Kidney tubule cell (primary cell): Measurements from ENCODE around the gene PTGES2.

Experiments used
- DNase-seq: peaks from one replicate; pipeline ENCODE4 v3.0.0-alpha.2; 2018; ENCODE audit warnings: low spot score

PTGES2 gene

GRCh38 chr9:128127568-128127989 is at the start of gene PTGES2:
PTGES2 (minus strand) TSS chr9:128127729; CDS start chr9:128127717, 12 bp downstream.
- peak; percentile 82 for DNase-seq

GRCh38 chr9:128175726-128176125 is 48.2 kb upstream of the PTGES2 start:
- no peak for DNase-seq

DNA sequence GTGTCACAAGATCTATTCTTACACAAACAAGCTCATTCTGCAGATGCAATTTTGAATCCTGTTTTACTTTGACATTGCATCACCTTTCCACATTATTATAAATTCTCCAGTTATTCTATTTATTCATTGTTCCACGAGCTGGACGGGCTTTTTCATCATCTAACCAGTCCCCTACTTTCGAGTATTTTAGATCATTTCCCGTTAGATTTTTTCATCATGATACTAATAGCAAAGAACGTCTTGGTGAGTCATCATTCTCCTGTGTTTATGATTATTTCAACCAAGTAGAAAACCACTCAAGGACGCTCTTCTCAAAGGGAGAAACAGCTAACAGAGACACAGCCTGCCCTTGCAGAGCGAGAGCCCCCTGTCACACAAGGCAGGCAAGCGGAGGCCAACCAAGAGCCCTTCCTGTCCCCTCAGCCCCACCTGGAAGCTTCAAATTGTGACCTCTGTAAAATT is 47.6 kb upstream of the PTGES2 start:
- no peak for DNase-seq

GRCh38 chr9:128174062-128174461 is 46.5 kb upstream of the PTGES2 start:
- DNase-seq = no peak

DNA sequence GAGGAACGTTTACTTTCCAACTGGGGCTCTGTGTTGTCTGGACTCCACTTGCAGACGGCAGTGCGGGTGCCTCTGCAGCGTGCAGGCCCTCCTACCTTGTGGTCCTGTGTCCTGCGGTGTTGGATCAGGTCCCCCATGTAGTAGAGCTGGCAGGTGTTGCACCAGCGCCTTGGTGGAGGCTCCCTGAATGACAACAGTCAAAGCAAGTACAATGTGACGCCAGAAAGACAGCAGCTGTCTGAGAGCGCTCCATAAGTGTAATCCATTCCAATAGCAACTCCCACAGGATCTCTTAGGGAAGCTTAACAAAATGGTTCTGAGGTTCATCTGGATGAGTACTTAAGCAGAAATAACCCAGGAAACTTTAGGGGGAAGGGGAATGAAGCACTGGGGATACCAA is 42.4 kb upstream of the PTGES2 start:
- no peak for DNase-seq

DNA sequence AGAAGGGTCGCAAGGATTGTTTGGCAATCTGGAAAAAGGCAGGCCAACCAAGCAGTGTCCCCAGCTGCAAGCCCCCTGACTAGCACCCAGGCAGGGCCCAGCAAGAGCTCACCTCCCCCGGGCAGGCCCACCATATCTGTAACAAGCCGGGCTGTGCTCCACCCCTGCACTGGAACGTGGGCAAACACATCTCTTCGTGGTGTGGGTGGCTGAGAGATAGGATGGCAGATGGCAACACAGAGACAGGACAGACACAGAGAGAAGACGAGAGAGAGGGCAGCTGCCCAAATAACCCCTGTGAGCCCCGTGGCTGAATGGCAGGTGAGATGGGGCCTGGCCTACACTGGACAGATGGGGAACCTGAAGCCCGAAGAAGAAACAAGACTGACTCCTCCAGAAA is 42.0 kb upstream of the PTGES2 start:
- DNase-seq = no peak

DNA sequence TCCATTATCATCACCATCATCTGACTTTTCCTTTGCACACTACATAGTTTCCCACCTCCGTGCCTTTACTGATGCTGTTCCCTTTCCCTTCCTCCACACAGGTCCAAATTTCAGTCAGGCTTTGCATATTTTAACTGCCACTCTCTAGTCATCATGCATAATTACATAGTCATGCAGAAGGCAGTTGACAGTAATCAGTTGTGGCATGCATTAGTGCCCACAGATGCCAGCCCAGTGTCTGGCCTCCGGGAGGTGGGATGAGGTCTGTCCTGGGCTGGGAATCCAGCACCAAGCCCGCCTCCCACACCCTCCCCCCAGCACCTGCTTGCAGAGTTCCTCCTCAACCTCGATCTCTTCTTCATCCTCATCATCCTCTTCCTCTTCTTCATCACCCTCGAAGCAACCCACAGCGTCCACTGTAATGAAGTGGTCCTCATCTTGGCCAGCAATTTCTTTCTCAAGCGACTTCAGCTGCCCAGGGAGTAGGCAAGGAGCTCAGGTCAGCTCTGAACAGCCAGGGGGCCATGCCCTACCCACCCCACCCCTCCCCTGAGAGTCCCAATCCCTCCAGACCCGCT is 41.3 kb upstream of the PTGES2 start:
- peak; percentile 21 for DNase-seq

DNA sequence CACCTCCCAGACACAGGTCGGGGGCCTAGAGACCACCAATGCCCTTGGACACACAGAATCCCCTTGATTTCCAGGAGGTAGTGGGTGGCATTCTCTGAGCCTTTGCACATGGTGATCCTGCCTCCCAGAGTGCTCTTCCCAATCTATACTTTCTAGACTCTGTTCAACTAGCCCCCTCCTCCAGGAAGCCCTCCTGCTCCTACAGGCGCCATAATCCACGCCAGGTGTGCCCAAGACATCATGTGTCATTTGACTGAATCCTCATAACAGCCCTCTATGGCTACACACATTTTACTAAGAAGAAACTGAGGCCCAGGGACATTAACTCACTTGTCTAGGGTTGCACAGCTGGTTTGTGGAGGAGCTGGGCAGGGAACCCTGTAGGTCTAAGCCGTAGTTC is 39.7 kb upstream of the PTGES2 start:
- no peak for DNase-seq

- no peak for DNase-seq
Observed at GRCh38 chr9:128166169-128166568, 38.6 kb upstream of the PTGES2 start.

- peak; percentile 32 for DNase-seq
Observed at GRCh38 chr9:128164307-128164885, 36.9 kb upstream of the PTGES2 start.

- DNase-seq = no peak
Observed at GRCh38 chr9:128163523-128164306, 36.2 kb upstream of the PTGES2 start.

DNA sequence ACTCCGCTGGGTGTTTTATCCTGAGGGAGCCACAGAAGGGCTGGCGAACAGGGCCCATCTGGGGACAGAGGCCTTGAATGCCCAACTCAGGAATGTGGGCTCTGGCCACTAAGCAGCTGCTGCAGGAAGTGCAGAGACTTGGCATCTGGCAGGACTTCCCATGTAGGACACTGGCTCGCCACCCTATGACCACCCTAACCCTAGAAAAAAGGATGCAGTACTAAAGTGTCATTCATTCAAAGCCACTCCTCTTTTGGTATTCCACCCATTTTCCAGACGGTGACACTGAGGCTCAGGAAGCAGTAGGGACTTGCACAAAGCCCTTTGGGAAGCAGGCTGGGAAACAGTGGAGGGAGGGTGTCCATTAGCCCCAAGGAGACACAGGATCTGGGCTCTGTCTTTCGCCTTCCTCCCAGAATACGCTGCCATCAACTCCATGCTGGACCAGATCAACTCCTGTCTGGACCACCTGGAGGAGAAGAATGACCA is 35.5 kb upstream of the PTGES2 start:
- no peak for DNase-seq

DNA sequence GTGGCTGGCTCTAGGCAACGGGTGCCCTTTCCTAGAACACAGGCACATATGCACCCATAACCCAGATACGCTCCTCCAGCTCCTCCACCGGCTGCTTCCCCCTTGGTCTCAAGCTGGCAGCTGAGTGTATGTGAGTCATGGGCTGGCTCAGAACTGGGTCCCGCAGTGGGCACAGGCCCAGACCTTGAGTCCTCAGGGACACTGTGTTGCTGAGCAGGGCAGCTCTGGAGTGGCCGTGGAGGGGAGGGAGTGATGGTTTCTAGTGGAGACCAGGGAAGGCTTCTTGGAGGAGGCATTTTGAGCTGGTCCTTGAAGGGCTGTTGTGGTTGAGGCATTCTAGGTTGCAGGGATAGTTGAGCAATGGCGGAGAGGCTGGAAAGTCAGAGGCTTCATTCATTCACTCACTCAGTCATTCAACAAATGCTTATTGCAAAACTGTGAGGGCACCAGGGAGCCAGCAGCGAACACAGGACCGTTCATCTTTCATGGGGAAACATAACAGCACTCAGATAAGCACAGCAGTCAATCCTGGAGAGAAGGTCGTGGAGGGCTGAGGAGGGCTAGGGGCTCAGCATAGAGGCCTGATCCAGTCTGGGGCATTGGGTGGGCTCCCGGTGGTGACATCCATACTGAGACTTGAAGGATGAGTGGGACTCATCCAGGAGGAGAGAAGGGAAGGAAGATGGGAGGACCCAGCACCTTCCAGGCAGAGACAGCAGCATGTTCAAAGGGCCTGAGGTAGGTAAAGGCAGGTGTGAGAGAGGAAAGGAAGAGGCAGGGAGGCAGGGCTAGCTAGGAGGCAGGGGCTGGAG is 34.9 kb upstream of the PTGES2 start:
- no peak for DNase-seq

DNA sequence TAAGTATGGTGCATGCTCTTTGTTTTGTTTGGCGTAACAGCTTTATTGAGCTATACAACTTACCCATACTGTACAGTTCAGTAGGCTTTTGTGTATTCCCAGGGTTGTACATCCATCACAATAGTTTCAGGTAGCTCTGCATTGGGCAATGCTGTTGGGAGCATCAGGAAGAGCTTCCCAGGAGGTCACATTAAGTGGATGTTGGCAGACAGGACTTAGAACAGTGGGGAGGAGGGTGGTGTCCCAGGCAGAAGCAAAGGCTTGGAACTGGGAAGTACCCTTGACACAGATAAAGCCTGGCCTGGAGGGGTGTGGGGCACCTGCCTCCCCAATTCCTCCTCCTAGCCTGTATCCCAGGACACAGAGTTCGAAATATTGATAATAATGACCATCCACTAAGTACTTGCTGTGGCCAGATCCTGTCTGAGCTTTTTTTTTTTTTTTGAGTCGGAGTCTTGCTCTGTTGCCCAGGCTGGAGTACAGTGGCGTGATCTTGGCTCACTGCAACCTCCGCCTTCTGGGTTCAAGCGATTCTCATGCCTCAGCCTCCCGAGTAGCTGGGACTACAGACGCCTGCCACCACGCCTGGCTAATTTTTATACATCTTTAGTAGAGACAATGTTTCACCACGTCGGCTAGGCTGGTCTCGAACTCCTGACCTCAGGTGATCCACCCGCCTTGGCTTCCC is 33.8 kb upstream of the PTGES2 start:
- no peak for DNase-seq

GRCh38 chr9:128160603-128160987 is 33.1 kb upstream of the PTGES2 start:
- DNase-seq = no peak

- DNase-seq = peak; percentile 92
Observed at GRCh38 chr9:128159784-128160602, 32.5 kb upstream of the PTGES2 start, which contains the start of gene BBLN. BBLN (plus strand) TSS chr9:128160265; CDS start chr9:128160408, 143 bp downstream.

DNA sequence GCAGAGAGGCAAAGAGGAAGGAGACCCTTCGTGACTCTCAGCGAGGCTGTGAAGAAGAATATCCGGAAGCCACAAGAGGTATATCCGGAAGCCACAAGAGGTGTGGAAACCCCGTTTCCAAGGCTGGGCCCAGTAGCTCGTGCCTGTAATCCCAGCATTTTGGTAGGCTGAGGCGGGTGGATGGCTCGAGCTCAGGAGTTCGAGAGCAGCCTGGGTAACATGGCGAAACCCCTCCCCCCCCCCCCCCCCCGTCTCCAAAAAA is 31.9 kb upstream of the PTGES2 start:
- DNase-seq = no peak

GRCh38 chr9:128155736-128156500 is 28.4 kb upstream of the PTGES2 start:
- DNase-seq = no peak

DNA sequence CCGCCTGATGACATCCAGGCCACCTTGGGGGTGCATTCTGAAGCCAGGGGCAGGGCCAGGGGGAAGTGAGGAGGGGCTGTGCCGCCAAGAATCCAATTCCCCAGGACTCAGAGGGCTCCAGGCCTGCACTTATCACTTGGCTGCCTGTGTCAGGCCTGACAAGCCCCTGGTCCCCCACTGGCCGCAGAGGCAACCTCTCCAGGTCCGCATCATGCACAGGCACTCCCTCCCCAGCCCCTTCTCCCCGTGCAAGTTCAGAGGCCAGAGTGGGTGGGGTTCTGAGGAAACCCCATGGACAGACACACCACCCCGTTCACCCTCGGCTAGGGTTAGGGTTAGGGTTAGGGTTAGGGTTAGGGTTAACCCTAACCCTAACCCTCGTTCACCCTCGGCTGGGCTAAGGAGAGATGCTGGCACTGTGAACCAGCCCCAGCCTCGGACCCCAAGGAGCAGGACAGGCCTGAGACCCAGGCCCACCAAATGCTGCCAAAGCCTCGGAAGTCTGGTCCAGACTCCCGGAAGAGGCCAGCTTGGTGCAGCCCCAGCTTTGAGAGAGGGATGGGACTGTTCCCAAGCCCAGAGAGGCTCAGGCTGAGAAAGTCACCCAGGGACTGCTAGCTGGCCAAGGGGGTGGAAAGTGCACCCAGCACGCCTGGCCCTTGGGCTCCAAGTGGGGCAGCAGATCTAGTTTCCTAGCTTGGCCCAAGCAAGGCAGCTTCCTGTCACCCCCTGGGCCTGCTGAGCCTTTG is 26.6 kb upstream of the PTGES2 start:
- no peak for DNase-seq
